HG03103 (cell line): Measurements from ENCODE around the gene EHD3.
"Not testable (repeated sequence)": the region's sequence is repeated elsewhere in the genome, so short reads cannot be mapped to it uniquely, and the experiment has no call there.

Experiments
- ATAC-seq: cut with Tn5 transposase; IDR thresholded peaks from one replicate; pipeline ENCODE4 v1.9.1; 2021; ENCODE audit warnings: low read depth; ENCODE audit not compliant: unreplicated experiment

The EHD3 gene

DNA sequence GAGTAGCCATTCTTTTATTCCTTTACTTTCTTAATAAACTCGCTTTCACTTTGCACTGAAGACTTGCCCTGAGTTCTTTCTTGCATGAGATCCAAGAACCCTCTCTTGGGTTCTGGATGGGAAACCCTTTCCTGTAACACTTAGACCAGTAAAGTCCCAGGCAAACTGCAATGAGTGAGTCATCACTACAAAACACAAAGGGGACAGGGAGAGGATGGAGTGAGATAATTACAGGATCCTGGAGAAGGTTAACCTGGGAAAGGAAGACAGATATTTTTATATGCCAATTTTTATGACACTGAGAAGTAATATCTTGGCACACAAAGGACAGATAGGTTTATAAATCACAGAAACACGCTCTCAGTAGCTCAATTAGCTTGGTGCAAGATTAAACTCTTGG is 48.7 kb downstream of the EHD3 start:
- ATAC-seq: no peak

GRCh38 chr2:31283193-31283919 is 49.4 kb downstream of the EHD3 start:
- not testable (repeated sequence) for ATAC-seq

DNA sequence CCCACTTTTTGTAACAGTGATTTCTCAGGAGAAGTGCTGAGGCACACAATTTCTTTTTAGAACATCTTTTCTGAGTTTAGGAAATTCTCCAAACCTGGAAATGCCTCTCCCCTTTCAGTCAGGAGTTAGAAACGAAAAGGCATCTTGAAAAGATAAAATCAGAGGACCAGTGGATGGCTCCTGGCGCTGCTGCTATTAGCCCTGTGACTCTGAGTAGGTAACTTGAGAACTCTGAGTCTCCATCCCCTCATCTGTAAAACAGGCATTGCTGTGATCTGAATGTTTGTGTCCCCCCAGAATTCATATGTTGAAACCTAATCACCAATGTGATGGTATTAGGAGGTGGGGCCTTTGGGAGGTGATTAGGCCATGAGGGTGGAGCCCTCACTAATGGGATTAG is 50.2 kb downstream of the EHD3 start:
- no peak for ATAC-seq

GRCh38 chr2:31286230-31286629 is 52.3 kb downstream of the EHD3 start:
- no peak for ATAC-seq

DNA sequence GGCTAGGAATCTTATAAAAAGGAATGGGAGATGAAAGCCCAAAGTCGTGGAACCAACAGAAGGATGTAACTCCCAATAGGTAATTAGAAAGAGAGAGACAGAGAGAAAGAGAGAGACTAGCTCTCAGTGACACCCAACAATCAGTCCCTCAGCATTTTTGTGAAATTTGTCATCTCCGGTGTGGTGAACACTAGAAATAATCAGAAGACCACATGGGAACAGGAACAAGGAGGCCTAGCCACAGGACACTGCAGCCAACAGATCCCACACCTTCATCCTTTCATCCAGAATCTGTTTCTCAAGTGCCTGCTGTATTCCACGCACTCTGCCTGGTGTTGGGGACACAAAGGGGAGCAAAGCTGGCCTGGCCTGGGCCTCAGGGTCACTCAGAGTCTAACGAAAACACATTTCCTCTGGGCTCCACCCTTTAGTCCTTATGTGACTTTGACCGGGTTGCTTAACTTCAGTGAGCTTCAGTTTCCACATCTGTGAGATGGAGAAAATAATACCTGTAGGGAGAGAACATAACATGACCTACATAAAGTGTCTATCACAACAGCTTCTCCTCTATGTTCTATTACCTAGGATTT is 53.1 kb downstream of the EHD3 start:
- ATAC-seq: no peak

- ATAC-seq: no peak
These were observed 53.7 kb downstream of the EHD3 start for GRCh38 chr2:31287654-31288053.

DNA sequence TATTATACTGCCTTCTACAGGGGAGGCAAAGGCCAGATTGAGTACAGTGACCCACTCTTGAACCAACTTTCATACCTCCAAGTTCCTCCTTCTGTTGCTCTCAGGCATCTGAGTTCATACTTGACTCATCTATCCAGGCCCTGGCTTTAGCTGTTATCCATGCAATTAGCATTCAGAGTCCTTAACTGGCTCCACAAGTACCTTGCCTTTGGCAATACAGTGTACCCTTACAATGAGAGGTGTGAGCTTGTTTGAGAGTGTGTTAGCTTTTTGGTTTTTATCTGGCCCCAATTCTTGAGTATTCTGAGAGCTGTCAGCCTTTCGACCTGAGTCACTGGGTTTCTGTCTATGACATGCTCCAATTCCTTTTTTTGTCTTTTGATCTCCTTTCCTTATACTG is 60.2 kb downstream of the EHD3 start:
- no peak for ATAC-seq

GRCh38 chr2:31296641-31297287 is 62.8 kb downstream of the EHD3 start:
- no peak for ATAC-seq

DNA sequence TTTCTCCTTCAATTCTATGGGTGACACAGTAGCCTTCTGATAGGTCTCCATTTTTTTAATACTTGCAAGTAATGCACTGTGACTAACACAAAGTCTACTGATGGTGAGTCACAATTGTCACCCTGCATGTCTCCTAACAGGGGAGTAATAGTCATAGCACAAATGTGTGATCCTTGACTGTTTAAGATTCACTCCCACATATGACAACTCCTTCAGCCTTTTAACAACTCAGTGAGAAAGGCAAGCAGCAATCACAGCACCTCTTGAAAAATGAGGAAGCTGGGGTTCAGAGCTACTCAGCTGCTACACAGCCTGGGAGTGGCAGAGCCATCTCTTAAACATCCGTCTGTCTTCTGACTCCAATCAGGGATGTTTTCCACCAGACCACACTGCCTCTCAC is 63.8 kb downstream of the EHD3 start:
- no peak for ATAC-seq

DNA sequence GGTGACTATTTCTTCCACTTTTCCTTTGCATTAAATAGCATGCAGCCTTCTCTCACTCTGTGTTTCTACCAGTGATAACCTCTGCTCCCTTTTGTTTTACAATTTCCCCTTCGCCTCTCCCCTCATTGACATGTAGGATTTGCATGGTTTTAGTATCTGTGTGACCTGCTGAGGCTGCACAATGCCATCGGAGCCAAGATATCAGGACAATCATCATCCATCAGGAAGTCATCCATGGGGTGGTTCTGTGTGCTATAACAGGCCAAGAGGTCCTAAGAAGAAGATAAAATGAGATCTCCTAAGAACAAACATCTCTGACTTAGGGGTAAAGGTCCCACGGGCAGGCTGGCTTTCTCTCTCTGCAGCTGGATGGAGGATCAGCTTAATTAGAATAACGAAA is 65.6 kb downstream of the EHD3 start:
- no peak for ATAC-seq

GRCh38 chr2:31300309-31300708 is 66.4 kb downstream of the EHD3 start:
- ATAC-seq: no peak

DNA sequence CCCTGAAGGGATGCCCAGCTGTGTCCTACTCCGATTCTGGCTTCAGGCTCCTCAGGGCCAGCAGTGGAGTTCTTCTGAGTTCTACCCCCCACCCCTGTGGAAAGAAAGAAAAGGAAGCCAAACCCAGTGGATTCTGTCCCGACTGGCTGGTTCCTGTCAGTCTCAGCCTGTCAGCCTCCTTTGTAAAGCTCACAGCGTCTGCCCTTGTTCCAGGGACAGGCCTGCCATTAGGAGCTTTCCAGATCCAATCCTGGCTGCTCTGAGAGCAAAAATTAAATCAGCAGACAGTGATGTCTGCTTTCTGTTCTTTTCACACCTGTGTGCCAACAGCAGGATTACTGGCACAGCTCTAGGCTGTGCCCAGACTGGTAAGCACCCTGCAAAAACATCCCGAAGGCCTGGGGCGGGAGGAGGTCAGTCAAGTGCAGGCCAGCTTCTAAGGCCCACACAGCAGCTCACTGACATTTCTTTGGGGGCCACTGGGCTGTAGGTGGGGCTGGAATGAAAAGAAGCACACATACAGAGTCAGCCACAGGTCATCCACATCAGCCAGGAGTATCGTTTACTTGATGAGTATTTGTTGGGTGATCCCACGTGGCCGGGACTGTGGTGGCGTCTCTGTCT is 69.1 kb downstream of the EHD3 start:
- ATAC-seq: no peak

DNA sequence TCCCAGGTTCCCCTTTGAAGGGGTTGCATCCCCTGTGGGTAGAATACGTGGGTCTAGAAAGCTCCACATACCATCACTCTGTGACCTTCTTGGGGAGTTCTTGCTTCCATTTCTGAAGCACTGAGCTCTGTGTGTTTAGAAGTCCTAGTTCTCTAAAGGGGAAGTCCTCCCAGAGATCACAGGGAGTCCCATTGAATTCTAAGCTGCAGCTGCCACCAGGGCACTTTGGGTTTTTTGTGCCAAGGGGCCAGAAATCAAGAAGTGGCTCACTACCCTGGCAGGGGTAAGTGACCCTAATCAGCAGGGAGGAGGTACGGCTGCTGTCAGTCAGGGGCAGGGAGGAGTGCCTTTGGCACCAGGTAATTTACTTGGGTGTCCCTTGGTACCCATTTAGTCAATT is 70.9 kb downstream of the EHD3 start:
- no peak for ATAC-seq

DNA sequence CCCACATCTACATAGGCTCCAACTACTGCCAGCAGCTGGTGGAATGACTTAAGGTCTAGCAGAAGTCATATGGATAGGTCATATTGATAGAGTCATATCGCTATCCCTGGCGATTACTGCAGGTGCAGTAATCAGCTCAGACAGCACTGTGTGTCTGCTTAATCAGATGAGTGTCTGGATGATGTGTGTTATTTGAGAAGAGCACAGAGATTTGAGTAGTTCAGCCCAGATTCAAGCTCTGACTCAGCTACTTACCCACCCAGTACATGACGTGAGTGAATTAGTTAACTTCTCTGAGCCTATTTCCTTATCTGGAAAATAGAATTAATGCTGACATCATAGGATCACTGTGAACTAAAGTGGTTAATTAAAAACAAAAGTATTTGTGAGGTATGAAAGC is 78.9 kb downstream of the EHD3 start:
- ATAC-seq: no peak

GRCh38 chr2:31314761-31315160 is 80.8 kb downstream of the EHD3 start:
- ATAC-seq: no peak

GRCh38 chr2:31317396-31317795 is 83.4 kb downstream of the EHD3 start:
- ATAC-seq: no peak

DNA sequence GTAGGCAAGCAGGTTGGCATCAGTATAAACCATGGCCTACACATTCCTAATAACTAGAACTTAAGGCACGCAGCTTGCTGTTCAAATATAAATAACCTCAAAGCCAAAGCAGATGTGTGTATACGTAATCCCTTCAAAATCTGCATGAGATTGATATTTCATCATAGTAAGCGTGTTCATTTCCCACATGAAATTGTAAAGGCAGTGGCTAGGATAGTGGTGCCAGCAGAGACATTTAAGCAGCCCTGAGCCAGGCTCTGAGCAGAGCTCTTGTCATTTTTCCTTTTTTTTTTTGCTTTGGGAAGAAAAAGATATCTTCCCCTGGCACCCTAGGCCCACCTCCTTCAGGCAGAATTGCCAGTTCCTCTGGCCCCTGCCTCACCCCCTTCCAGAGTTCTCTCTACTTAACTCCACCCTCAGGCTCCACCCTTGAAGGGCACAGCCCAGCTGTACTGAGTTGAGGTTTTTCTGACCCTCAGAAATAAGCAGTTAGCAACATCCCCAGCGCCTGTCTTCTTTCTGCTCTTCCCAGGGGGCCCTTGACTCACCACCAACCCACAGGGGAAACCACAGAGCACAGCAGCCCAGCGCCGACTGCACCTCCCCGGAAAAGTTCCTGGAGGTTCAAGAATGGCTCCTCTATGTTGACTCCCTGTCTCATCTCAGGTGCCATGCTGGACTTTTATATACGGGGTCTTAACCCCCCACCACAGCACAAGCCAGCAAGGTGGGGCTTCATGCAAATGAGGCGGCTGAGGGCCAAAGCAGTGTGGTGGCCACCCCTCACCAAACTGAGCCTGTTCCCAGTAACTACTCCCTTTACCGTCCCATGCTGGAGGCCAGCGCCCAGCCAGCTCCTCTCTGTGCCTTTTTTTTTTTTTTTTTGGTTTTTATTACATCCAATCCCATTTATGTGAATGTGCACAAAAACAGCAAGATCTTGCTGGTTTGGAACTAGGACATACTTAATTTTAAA is 84.7 kb downstream of the EHD3 start:
- ATAC-seq: no peak
